CD4-positive, alpha-beta T cell treated with Interleukin-10 for 1 hour (primary cell): Measurements from ENCODE around the gene C10orf95.

Experiments
- DNase-seq: peaks from one replicate; pipeline ENCODE4 v3.0.0-alpha.2; 2020

The C10orf95 gene

DNA sequence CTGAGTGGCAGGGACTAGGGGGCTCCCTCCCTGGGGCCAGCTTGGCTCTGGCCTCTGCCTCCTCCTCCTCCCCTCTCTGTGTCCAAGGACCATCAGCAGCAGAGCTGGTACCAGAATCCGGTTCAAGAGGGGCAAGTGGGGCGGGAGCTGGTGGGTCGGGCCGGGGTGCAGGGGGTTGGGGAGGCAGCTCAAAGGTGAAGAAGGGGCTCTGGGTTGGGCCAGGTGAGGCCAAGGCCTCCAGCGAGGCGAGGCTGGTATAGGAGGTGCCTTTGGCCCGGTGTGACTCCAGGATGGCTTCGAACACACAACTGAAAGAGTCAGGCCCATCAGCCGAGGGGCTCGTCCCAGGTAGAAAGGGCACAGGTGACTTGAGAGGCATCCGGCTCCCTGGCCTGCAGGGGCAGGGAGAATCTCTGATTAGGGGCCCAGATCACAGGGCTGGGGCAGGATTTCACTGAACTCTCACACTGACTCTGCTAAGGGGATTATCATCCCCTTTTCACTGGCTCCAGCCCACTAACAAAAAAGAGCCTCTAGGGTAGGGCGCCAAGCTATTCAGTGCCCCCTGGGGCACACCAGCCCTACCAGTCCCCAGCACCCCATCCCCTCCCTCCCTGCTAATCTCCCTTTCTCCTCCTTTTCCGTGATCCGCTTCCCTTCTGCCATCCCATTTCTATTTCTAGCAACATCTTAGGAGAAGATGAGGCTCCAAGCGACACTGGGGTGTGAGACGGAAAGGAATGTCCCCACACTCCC, 37.4 kb downstream of the C10orf95 start:
- DNase-seq, result no peak

DNA sequence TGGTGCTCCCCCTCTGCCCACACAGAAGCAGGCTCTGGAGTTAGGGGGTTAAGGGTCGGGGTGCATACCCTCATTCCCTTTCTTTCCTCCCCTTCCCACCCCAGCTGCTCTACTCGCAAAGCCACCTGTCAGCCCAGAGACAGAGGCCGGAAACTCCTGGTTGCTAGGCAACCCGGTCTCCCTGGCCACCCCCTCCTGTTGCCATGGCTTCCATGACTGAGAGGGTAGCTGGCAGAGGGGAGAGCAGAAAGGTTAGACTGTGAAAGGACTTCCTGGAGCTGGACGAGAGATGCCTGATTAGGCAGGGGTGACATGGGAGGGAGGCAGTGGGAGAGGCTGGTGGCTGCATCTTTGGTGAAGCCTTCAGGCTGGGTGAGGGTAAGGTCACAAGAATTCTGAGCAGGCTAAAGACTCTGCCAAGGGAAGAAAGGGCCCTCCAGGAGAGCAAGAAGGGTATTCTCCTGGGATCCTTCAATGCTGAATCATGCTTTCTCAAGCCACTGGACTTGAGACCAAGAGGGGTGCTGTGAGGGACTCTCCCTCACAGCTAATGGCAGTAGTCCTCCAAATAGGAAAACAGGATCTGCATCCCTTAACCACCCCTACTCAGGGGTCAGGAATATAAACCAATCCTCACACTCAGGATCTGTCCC, 38.2 kb downstream of the C10orf95 start:
- peak; percentile 64 for DNase-seq

DNA sequence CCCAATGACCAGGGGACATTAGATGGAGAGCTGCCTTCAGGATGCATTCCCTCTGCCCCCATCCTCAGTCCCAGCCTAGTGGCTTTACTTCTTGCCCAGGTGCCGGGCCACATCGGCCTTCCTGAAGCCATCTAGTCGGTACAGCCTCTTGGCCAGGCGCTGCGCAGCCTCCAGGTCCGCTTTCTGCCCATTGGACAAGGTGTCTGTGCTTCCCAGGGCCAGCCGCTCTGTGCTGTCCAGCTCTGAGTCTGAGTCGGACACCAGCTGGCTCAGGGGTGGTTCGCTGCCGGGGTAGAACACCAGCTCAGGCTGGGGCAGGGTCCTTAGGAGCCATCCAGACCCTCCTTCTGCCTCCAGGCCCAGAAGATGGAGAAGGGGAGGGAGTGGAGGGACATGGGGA, 39.0 kb downstream of the C10orf95 start:
- DNase-seq, result no peak

DNA sequence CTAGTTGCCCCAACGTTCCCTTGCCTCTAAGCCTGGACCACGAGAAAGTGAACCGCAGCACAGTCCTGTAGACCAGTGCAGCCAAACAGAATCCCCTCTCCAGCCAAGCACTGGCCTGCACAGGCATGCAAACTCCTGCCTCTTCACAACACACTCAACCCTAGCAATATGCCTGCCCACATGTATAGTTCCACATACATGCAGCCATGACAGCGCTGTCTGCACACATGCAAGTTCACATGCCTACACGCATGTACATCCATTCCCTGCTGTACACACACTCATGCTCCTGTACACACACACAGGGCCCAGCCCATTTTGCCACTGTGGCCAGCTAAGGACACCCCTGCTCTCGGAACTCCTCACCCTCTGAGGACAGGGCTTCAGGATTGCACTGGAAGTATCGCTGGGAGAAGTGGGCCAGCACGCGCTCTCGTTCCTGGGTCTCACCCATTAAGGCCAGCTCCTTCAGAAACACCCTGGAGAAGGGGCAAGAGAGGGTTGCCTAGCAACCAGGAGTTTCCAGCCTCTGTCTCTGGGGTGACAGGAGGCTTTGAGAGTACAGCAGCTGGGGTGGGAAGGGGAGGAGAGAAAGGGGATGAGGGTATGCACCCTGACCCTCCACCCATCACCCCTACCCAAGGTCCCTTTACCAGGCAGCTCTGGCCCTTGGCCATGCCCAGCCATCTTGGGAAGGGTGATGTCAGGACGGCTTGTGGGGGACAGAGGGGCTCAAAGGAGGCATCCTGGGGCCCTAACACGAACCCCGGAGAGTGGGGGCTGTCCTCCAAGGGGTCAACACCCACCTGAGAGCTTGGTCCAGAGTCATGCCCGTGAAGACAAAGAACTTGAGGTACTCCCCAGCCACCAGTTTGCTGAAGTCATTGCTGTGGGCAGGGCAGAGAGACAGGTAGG, 39.7 kb downstream of the C10orf95 start:
- DNase-seq, result no peak

DNA sequence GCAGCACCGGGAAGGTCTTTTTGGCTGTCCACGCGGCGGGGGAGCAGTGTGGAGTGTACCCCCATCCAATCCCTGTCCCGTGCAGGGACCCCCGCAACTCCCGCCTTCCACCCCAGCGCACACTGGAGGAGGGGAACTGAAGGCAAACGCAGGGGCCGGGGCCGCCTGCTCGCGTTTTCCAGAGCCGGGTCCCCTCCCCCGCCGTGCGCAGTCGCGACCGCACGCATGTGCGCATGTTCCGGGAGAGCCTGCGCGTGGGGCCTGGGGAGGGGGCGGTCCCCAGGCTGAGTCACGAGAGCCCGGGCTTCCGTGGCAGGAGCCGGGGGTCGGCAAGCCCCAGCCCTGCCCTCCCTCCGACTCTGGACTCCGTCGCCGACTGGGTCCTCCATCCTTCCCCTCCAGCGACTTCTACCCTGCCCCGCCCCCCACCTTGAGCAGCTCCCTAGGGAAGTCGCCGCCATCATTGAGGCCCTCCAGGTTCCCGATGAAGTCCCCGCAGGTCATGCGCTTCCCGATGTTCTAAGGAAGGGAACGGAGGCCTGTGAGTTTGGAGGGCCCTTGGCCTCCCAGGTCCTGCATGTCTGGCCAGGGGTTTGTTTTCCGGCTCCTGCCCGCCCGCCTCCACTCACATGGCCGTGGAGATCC, 40.8 kb downstream of the C10orf95 start:
- peak; percentile 52 for DNase-seq

DNA sequence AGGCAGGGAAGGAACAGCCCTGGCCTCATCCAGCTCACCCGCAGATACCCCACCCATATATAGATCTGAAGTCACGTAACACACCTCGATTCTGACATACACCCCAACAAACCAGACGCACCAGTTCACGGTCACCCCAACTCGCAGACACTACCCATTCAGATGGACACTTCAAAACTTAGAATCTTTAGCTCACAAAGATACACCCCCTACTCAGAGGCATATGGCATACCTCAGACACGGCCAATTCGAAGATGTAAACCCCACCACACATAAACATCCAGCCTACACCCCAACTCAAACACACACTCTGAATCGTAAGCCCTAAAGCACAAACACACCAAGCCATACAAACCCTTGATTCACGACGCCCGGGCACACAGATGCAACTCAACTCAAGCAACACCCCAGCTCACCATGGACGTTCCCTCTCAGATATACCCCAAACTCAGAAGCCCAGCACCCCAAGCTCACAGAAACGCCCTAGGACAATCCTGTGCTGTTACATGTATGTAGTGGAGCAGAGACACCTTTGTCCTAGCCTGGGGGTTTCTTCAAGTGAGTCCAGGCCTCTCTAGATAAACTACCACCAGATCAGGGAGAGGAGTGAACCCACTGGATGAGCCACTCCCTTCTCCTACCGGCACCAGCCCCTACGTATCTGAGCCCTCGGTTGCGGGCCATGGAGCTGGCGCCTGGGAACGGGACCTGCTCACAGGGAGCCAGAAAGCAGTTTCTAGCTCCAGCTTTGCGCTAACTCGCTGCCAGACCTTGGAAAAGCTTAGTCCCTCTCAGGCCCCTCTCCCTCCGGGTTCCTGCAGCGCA, 41.5 kb downstream of the C10orf95 start:
- DNase-seq, result no peak

DNA sequence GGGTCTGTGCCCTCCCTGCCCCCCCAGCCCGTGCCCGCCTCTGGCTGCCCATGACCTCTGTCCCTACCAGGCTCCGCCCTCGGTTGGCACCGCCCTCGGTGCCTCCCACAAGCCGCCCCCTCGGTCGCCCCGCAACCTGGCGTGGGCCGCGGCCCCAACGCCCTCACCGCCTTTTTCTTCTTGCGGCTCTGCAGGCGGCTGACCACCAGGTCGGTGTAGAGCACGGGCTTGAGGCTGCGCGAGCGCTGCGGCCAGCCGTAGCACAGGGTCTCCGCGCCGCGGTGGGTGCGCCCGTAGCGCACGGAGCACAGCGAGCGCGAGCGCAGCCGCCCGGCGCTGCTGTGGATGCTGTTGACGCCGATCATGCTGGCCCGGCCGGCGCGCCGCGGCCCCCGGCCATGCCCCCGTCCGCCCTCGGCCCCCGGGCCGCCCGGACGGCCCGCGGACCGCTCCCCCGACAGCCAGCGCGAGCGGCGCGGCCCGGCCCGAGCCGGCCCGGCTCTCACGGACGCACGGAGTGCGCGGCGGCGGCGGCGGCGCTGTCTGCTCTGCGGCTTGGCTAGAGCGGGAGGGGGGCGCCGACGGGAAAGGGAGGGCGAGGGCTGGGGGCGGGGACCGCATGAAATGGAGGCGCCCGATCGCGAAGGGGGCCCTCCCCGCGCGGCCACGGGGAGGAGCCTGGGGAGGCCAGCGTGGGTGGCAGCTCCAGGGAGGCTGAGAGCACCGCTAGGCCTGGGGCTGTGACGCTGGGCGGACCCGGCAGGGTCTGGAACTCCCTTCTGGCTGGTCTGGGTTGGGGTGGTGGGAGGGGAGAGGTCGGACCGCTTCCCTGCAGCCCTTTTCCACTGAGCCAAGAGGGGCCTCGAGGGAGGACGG, 42.4 kb downstream of the C10orf95 start:
- DNase-seq, result peak; percentile 79

DNA sequence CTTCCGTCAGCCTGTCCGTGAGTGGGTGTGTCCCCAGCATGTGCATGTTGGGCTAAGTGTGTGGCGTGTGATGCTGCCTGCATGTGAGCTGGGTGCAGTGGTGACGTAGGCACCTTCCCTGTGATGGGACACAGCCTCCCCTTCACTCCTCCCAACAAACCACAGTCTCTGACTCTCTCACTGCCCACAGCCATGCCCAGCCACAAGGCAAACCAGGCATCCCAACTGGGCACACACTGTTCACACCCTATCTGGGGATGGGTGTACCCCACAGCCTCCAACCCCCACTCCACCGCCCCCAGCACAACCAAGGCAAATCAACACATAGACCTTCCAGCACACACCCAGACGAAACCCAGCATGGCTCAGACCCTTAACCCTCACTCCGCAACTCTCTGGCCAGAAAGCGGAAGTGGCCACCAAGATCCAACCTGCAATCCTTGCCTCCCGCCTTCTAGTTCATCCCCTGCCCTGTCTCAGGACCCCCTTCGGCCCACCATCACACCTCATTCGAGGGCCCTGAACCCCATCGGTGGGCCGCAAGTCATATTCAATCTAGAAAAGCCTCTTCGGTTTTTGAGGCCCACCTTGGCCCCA, 43.1 kb downstream of the C10orf95 start:
- DNase-seq, result peak; percentile 35

DNA sequence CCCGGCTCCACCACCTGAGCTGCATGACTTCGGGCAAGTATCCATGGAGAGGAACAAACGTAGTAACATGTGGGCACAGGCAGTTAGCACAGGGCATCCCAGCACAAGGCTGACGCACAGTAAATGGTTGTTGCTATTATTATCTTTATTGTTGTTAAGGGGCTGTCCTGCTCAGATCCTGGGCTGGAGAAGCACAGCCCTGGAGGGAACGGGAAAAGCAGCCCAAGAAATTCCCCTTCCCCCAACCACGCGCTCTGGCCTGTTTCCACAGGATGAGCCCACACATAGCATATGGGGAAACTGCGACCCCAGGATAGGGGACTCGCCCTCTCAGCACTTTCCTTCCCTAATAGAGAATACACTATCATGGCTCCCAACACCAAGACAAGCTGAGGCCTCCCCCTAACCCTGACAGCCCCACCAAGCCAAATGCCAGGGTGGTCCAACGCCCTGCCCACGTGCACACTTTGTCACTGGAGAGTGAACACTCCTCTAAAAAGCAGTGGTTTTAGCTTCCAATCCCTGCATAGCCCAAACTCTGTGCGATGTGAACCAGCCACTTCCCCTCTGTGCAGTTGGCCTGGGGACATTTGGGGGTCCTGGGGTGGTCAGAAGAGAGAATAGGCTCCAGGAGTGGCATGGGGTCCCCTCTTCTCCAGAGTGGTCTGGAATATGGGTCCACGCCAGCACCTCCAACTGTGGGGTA, 43.8 kb downstream of the C10orf95 start:
- DNase-seq, result no peak

DNA sequence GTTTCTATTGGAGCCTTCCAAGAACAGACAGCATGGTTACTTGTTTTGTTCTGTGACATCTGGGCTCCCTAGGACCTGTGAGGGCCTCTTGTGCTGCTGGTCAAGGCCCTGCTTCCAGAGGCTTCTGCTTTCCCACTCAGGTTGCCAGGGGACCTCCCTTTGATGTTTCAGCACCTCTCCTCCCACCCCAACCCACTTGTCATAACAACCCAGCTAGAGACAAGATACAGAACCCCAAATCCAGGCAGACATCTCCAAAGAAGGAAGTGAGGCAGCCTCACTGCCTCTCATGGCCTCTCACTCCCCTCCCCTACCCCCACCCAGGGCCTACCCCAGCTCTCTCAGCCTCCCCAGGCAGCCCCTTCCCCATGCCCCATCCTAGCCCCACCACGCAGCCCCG, 44.5 kb downstream of the C10orf95 start:
- DNase-seq, result no peak

DNA sequence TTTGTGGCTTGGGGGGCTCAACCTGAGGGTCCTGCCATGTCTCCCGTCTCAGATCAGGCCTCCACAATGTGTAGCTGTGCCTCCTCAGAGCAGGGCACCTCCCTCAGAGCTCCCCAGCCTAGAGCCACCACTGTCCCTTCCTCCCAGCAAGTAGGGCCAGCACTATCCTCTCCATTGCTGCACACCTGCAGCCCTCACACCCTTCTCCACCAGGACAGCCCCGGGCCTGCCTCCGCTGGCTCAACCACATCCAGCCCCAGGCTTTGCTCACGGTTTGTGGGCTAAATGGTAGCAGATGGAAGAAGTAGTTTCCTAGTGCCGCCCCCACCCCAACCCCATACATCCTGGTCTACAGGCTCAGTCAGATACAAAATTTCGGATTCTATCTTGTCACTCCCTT, 45.7 kb downstream of the C10orf95 start:
- peak; percentile 51 for DNase-seq

DNA sequence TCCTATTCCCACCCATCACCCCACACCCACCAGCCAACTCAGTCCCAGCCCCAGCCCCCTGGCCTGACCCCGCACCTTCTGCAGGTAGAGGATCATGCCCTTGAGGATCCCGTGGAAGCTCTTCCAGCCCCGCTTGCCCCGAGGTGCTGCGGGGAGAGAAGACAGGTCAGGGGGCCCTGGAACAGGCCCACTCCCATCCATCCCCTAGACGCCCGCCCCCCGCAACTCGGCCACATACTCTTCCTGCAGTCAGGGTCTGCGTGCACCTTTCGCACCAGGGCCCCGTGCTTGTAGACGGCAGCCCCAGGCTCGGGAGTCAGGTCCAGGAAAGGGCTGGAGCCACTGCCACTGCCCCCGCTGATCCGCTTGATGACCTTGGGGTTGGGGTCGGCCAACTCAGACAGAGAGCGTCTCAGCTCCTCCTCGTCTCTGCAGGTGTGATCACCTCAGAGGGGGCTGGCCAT, 46.2 kb downstream of the C10orf95 start:
- peak; percentile 45 for DNase-seq

DNA sequence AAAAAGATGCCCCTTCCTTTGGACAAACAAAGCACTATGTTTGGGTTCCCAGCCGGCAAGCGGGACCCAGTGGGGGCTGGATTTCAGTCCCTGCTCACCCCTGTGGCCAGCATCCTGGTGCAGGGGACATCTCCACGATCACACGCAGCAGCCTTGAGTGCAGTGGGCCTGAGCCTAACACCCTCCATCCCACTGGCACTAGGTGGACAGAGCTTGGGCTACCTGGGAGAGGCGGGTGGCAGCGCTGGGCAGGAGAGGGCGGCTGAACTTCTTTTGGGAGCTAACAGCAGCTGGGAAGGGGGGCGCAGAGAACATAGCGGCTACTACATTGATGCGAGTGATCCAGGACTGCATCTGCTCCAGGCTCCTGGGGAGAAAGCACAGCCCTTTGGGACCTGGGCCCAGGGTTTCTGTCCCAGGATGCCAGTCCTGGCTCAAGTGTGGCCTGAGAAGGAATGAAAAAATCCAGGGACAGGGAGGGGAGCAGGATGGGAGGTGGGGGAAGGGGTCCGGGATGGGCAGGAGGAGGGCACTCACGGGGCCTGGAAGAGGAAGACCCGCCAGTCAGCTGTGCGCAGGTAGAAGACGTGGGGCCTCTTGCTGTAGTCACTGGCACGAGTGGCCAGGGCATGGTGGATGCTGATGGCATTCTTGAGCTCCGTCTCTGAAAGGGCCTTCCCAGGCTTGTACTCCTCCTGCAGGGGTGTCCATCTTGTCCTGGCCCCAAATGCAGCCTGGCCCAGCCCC, 46.8 kb downstream of the C10orf95 start:
- DNase-seq, result peak; percentile 20

DNA sequence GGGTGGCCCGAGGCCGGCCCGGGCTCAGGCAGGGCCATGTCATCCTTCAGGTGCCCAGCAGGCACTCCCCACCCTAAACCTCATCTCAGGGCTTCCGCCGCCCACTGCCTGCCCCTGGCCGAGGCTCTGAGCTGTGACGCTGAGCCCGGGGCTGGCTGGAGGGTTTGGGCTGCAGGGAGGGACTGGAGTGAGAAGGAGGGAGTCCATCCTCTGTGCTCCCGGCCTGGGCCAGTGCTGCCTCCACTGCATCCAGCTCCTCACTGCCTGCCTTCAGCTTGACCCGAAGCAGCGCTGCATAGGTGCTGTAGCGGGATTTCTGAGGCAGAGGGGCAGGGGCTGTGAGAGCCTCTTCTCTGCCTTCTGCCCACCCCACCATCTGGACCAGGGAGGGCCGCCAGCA, 48.2 kb downstream of the C10orf95 start:
- peak; percentile 18 for DNase-seq

DNA sequence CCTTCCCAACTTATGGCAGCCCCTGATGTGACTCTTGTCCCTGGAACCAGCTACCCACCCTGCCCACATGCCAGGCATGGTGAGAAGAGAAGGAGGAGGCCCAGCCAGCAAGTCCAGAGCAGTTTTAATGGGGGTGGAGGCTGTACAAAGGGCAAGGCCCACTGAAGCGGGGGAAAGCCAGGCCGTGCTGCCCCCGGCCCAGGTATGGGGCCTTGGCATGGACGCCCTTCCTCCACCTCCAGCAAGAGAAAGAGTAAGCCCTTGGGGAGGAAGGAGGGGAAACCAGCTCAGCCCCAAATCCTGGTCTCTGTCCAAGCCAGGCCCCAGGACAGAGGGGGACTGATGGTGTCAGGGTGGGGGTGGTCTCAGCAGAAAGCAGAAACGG, 48.8 kb downstream of the C10orf95 start:
- peak; percentile 10 for DNase-seq

DNA sequence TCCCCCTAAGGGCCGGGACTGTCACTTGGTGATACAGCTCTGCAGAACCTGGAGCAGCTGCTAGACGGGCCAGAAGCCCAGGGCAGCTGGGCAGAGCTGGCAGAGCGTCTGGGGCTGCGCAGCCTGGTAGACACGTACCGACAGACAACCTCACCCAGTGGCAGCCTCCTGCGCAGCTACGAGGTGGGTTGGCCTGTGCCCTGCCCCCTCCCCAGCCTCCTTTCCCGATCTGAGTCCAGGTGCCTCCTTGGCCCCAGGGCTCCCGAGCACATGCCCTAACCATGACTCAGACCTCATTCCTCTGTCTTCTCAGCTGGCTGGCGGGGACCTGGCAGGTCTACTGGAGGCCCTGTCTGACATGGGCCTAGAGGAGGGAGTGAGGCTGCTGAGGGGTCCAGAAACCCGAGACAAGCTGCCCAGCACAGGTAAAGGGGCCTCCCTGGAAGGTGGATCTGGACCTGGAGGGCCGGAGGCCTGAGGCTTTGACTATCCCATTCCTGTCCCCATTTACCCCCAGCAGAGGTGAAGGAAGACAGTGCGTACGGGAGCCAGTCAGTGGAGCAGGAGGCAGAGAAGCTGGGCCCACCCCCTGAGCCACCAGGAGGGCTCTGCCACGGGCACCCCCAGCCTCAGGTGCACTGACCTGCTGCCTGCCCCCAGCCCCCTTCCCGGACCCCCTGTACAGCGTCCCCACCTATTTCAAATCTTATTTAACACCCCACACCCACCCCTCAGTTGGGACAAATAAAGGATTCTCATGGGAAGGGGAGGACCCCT, 49.4 kb downstream of the C10orf95 start:
- DNase-seq, result peak; percentile 9

DNA sequence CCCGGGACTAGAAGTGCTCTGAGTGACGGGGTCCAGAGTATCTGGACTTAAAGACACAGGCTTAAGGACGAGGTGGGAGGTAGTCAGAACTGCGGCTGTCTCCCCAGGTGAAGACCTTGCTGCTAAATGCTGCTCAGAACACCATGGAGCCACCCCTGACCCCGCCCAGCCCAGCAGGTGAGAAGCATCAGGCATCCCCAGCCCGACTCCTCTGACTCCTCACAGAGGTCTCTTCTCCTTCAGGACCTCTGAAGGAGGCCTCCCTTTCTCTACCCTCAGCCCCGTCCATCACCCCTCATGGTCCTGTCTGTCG, 50.0 kb downstream of the C10orf95 start:
- DNase-seq, result peak; percentile 5

DNA sequence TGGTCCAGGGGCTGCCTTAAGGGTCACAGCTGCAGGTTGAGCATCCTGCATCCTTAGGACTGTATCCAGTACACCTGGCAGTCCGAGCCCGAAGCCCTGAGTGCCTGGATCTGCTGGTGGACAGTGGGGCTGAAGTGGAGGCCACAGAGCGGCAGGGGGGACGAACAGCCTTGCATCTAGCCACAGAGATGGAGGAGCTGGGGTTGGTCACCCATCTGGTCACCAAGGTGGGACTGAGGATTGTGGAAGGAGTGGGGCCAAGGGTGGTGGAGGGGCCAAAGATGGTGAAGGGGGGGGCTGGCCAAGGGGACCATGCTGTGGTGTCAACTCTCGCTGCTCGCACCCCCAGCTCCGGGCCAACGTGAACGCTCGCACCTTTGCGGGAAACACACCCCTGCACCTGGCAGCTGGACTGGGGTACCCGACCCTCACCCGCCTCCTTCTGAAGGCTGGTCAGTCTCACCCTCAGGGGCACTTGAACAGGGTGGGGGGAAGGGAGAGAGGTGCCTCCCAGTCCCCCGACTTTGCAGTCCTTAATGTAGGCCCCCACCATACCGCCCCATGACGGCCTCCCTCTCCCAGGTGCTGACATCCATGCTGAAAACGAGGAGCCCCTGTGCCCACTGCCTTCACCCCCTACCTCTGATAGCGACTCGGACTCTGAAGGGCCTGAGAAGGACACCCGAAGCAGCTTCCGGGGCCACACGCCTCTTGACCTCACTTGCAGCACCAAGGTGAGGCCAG, 50.6 kb downstream of the C10orf95 start:
- DNase-seq, result peak; percentile 11
